ENCODE results near the gene LYZL4. TPM values are rescaled to one million over a fixed set of nuclear protein-coding genes. Genes with fewer than 3 reads are reported as not detected.

LYZL4 gene
- total RNA-seq, 1 experiment from 2014 or later = not detected

DNA sequence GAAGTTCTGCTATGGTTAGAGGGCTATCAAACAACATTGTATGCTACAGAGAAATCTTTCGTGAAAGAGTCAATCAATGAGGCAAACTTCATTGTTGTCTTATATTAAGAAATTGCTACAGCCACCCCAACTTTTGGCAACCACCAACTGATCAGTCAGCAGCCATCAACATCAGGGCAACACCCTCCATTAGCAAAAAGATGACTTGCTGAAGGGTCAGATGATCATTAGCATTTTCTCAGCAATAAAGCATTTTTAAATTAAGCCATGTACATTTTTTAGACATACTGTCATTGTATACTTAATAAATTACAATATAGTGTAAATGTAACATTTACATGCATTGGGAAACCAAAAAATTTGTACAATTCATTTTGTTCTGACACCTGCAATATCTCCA, 53.1 kb downstream of the LYZL4 start:
- intact Hi-C loops (cut with micrococcal nuclease; ENCODE audit: unreplicated experiment) = no loop called here
- Mint-ChIP-seq H3K36me3 (ENCODE audit: insufficient read depth, unreplicated experiment) (no peaks in the 10 kb centered on the region), H3K27ac (ENCODE audit: unreplicated experiment) (no peak overlapping the region), H3K9me3 (ENCODE audit: low read depth, unreplicated experiment) (no peaks in the 10 kb centered on the region), H3K4me1 (ENCODE audit: low read depth, unreplicated experiment) (no peaks in the 10 kb centered on the region), H3K4me3 (ENCODE audit: low read depth, unreplicated experiment) (no peak overlapping the region), H3K27me3 (ENCODE audit: unreplicated experiment) (peaks cover 62% of the 10 kb centered on the region)
- TF ChIP-seq, protein P1, sequence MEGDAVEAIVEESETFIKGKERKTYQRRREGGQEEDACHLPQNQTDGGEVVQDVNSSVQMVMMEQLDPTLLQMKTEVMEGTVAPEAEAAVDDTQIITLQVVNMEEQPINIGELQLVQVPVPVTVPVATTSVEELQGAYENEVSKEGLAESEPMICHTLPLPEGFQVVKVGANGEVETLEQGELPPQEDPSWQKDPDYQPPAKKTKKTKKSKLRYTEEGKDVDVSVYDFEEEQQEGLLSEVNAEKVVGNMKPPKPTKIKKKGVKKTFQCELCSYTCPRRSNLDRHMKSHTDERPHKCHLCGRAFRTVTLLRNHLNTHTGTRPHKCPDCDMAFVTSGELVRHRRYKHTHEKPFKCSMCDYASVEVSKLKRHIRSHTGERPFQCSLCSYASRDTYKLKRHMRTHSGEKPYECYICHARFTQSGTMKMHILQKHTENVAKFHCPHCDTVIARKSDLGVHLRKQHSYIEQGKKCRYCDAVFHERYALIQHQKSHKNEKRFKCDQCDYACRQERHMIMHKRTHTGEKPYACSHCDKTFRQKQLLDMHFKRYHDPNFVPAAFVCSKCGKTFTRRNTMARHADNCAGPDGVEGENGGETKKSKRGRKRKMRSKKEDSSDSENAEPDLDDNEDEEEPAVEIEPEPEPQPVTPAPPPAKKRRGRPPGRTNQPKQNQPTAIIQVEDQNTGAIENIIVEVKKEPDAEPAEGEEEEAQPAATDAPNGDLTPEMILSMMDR (IDR thresholded peaks at IDR 0.05; ENCODE audit: unreplicated experiment) = no peak
- no TSS peak for BruUV-seq (replicated peaks)
- CTCF ChIA-PET = no interaction called here
- DNase-seq = no peak

- no peaks in the 10 kb centered on the region for H3K4me1 Mint-ChIP-seq (ENCODE audit: low read depth, unreplicated experiment)
- TF ChIP-seq, protein P1 (IDR thresholded peaks at IDR 0.05; ENCODE audit: unreplicated experiment) = no peak
- no peak for DNase-seq
- H3K9me3 Mint-ChIP-seq (ENCODE audit: low read depth, unreplicated experiment) = no peaks in the 10 kb centered on the region
- H3K4me3 Mint-ChIP-seq (ENCODE audit: low read depth, unreplicated experiment) = no peak overlapping the region
- H3K27ac Mint-ChIP-seq (ENCODE audit: unreplicated experiment) = no peak overlapping the region
- BruUV-seq (replicated peaks) = no TSS peak
- intact Hi-C loops (cut with micrococcal nuclease; ENCODE audit: unreplicated experiment) = no loop called here
- peaks cover 80% of the 10 kb centered on the region for H3K27me3 Mint-ChIP-seq (ENCODE audit: unreplicated experiment)
- H3K36me3 Mint-ChIP-seq (ENCODE audit: insufficient read depth, unreplicated experiment) = no peaks in the 10 kb centered on the region
- CTCF ChIA-PET = no interaction called here
Measured at GRCh38 chr3:42355612-42356011, 54.8 kb downstream of the LYZL4 start.

GRCh38 chr3:42353631-42354030, 56.8 kb downstream of the LYZL4 start:
- BruUV-seq (replicated peaks) = no TSS peak
- TF ChIP-seq, protein P1 (IDR thresholded peaks at IDR 0.05; ENCODE audit: unreplicated experiment) = no peak
- no peaks in the 10 kb centered on the region for H3K36me3 Mint-ChIP-seq (ENCODE audit: insufficient read depth, unreplicated experiment)
- H3K27ac Mint-ChIP-seq (ENCODE audit: unreplicated experiment) = no peak overlapping the region
- H3K9me3 Mint-ChIP-seq (ENCODE audit: low read depth, unreplicated experiment) = no peaks in the 10 kb centered on the region
- no peak overlapping the region for H3K4me3 Mint-ChIP-seq (ENCODE audit: low read depth, unreplicated experiment)
- H3K27me3 Mint-ChIP-seq (ENCODE audit: unreplicated experiment) = peaks cover 90% of the 10 kb centered on the region
- intact Hi-C loops (cut with micrococcal nuclease; ENCODE audit: unreplicated experiment) = no loop called here
- no peaks in the 10 kb centered on the region for H3K4me1 Mint-ChIP-seq (ENCODE audit: low read depth, unreplicated experiment)
- DNase-seq = no peak
- CTCF ChIA-PET = no interaction called here

DNA sequence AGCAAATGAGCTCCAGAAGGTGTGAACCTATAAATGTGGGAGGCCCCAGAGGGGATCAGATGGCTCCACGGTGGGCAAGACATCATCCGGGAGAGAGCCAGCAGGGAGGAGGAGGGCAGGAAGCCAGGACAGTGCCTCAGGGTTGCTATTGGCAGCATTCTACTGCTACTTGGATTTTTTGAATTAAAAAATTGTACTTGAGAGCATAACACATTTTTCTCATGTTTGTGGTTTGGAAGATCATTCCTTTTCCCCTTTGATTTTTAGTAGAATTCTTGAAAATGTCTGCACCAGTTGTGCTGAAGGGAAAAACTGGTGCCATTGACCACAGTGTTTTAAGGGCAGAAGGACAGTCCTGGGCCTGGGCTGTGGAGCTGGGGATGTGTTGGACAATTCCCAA, 59.2 kb downstream of the LYZL4 start:
- Mint-ChIP-seq H3K36me3 (ENCODE audit: insufficient read depth, unreplicated experiment) (no peaks in the 10 kb centered on the region), H3K27me3 (ENCODE audit: unreplicated experiment) (peaks cover 97% of the 10 kb centered on the region), H3K4me3 (ENCODE audit: low read depth, unreplicated experiment) (no peak overlapping the region), H3K9me3 (ENCODE audit: low read depth, unreplicated experiment) (no peaks in the 10 kb centered on the region), H3K4me1 (ENCODE audit: low read depth, unreplicated experiment) (no peaks in the 10 kb centered on the region), H3K27ac (ENCODE audit: unreplicated experiment) (no peak overlapping the region)
- intact Hi-C loops (cut with micrococcal nuclease; ENCODE audit: unreplicated experiment) = no loop called here
- no TSS peak for BruUV-seq (replicated peaks)
- TF ChIP-seq, protein P1 (IDR thresholded peaks at IDR 0.05; ENCODE audit: unreplicated experiment) = no peak
- no peak for DNase-seq
- CTCF ChIA-PET = no interaction called here

Data from Calu3 (cell line).